IPS-NIHi7 (cell line): Measurements from ENCODE around the gene PTPRM.
A peak's percentile ranks its signal among the peaks of the same experiment; 100 is the strongest.

Experiments used
- DNase-seq: peaks from one replicate; pipeline ENCODE4 v3.0.0; 2012; ENCODE audit warnings: mixed read lengths; ENCODE audit errors: extremely low spot score

PTPRM gene

GRCh38 chr18:8231316-8231715 lies 664.2 kb downstream of the PTPRM start:
- DNase-seq = no peak

- peak; percentile 50 for DNase-seq
Observed at GRCh38 chr18:8232791-8233190, 665.7 kb downstream of the PTPRM start.

- DNase-seq = no peak
Observed at GRCh38 chr18:8235894-8236293, 668.8 kb downstream of the PTPRM start.

- DNase-seq = no peak
Observed at GRCh38 chr18:8238507-8238906, 671.4 kb downstream of the PTPRM start.

- DNase-seq = no peak
Observed at GRCh38 chr18:8241731-8242130, 674.6 kb downstream of the PTPRM start.

- no peak for DNase-seq
Observed at GRCh38 chr18:8242151-8242696, 675.1 kb downstream of the PTPRM start.

- no peak for DNase-seq
Observed at GRCh38 chr18:8247700-8248099, 680.6 kb downstream of the PTPRM start.

- DNase-seq = no peak
Observed at GRCh38 chr18:8248576-8248975, 681.5 kb downstream of the PTPRM start.

- no peak for DNase-seq
Observed at GRCh38 chr18:8249811-8250210, 682.7 kb downstream of the PTPRM start.

- no peak for DNase-seq
Observed at GRCh38 chr18:8252371-8252770, 685.3 kb downstream of the PTPRM start.

- no peak for DNase-seq
Observed at GRCh38 chr18:8253944-8254343, 686.8 kb downstream of the PTPRM start.

- DNase-seq = no peak
Observed at GRCh38 chr18:8254654-8255053, 687.5 kb downstream of the PTPRM start.

GRCh38 chr18:8257851-8258434 lies 690.8 kb downstream of the PTPRM start:
- no peak for DNase-seq

- DNase-seq = no peak
Observed at GRCh38 chr18:8260319-8260718, 693.2 kb downstream of the PTPRM start.

GRCh38 chr18:8260827-8261226 lies 693.7 kb downstream of the PTPRM start:
- no peak for DNase-seq

GRCh38 chr18:8261651-8262091 lies 694.6 kb downstream of the PTPRM start:
- DNase-seq = no peak

GRCh38 chr18:8262221-8262620 lies 695.1 kb downstream of the PTPRM start:
- no peak for DNase-seq

GRCh38 chr18:8264116-8264515 lies 697.0 kb downstream of the PTPRM start:
- DNase-seq = no peak

GRCh38 chr18:8264861-8265411 lies 697.8 kb downstream of the PTPRM start:
- no peak for DNase-seq

GRCh38 chr18:8272254-8272653 lies 705.1 kb downstream of the PTPRM start:
- no peak for DNase-seq

GRCh38 chr18:8274370-8274769 lies 707.3 kb downstream of the PTPRM start:
- DNase-seq = no peak

- no peak for DNase-seq
Observed at GRCh38 chr18:8276406-8276805, 709.3 kb downstream of the PTPRM start.

GRCh38 chr18:8277270-8277669 lies 710.2 kb downstream of the PTPRM start:
- no peak for DNase-seq

GRCh38 chr18:8279346-8279745 lies 712.2 kb downstream of the PTPRM start:
- DNase-seq = no peak
